Mesendoderm (in vitro differentiated cells): ENCODE measurements around the gene ISG20.
A peak's percentile ranks its signal among the peaks of the same experiment; 100 is the strongest.

Experiments
- DNase-seq: peaks from one replicate; pipeline ENCODE4 v3.0.0; 2013
- H2AK5ac ChIP-seq: 2 replicates; pipeline ENCODE4 v1.6.1; 2013; ENCODE audit warnings: low read length, inconsistent platforms
- H2BK120ac ChIP-seq: 2 replicates; pipeline ENCODE4 v1.6.1; 2013; ENCODE audit warnings: low read depth, mild to moderate bottlenecking, low read length, moderate library complexity, mixed read lengths
- H2BK15ac ChIP-seq: replicated peaks from 2 replicates; pipeline ENCODE4 v1.6.1; 2013; ENCODE audit warnings: low read depth, mild to moderate bottlenecking, moderate library complexity
- H2BK5ac ChIP-seq: 2 replicates; pipeline ENCODE4 v1.6.1; 2013; ENCODE audit warnings: low read length, inconsistent platforms
- H3K18ac ChIP-seq: 2 replicates; pipeline ENCODE4 v1.6.1; 2013; ENCODE audit warnings: mild to moderate bottlenecking, low read length, mixed read lengths
- H3K23ac ChIP-seq: one replicate; pipeline ENCODE4 v1.6.1; 2013; ENCODE audit warnings: low read length
- H3K27ac ChIP-seq: 2 replicates; pipeline ENCODE4 v1.5.1; 2013; ENCODE audit warnings: low read depth, mild to moderate bottlenecking, inconsistent platforms, low read length, moderate library complexity
- H3K27me3 ChIP-seq: 2 replicates; pipeline ENCODE4 v1.6.1; 2013; ENCODE audit warnings: low read length, control low read depth, mild to moderate bottlenecking, inconsistent platforms; ENCODE audit not compliant: insufficient read depth, poor library complexity
- H3K36me3 ChIP-seq: 2 replicates; pipeline ENCODE4 v1.6.1; 2013; ENCODE audit warnings: low read length, inconsistent platforms; ENCODE audit not compliant: control insufficient read depth, insufficient read depth
- H3K4ac ChIP-seq: one replicate; pipeline ENCODE4 v1.6.1; 2013; ENCODE audit warnings: low read depth, mild to moderate bottlenecking, low read length, moderate library complexity
- H3K4me1 ChIP-seq: 2 replicates; pipeline ENCODE4 v1.6.1; 2013; ENCODE audit warnings: low read depth, low read length, inconsistent platforms; ENCODE audit not compliant: control insufficient read depth
- H3K4me2 ChIP-seq: 2 replicates; pipeline ENCODE4 v1.6.1; 2013; ENCODE audit warnings: low read length
- H3K4me3 ChIP-seq: 2 replicates; pipeline ENCODE4 v1.5.1; 2013; ENCODE audit warnings: mild to moderate bottlenecking, low read length
- H3K56ac ChIP-seq: one replicate; pipeline ENCODE4 v1.6.1; 2013; ENCODE audit warnings: low read length
- H3K79me1 ChIP-seq: 2 replicates; pipeline ENCODE4 v1.6.1; 2013; ENCODE audit warnings: low read length, inconsistent platforms
- H3K79me2 ChIP-seq: 2 replicates; pipeline ENCODE4 v1.6.1; 2013; ENCODE audit warnings: mild to moderate bottlenecking, low read length; ENCODE audit not compliant: control insufficient read depth, insufficient read depth
- H3K9ac ChIP-seq: 2 replicates; pipeline ENCODE4 v1.6.1; 2013; ENCODE audit warnings: low read length, inconsistent platforms
- H4K5ac ChIP-seq: one replicate; pipeline ENCODE4 v1.6.1; 2013; ENCODE audit warnings: low read length
- H4K8ac ChIP-seq: one replicate; pipeline ENCODE4 v1.6.1; 2013; ENCODE audit warnings: low read depth, mild to moderate bottlenecking, control low read depth, low read length, moderate library complexity
- WGBS: extraction: QIAGEN DNeasy Blood & Tissue Kit; methylation state at CpG from one replicate; pipeline ENCODE4 v1.1.7; 2013; ENCODE audit warnings: low lambda C conversion rate, missing lambda C conversion rate; ENCODE audit not compliant: insufficient coverage; ENCODE audit errors: extremely low coverage; 5-methylcytosine and 5-hydroxymethylcytosine counted together

ISG20 gene

GRCh38 chr15:88646951-88647350, 8.1 kb downstream of the ISG20 start:
- Histone ChIP-seq H3K9ac (no peak overlapping the region), H2BK15ac (no peak overlapping the region), H3K56ac (no peak overlapping the region), H3K27me3 (no peaks in the 10 kb centered on the region), H2BK5ac (no peak overlapping the region), H3K4me2 (no peak overlapping the region), H2AK5ac (no peak overlapping the region), H2BK120ac (no peak overlapping the region), H3K79me2 (no peaks in the 10 kb centered on the region), H3K18ac (no peak overlapping the region), H3K23ac (no peak overlapping the region), H3K36me3 (no peaks in the 10 kb centered on the region), H4K5ac (no peak overlapping the region), H3K79me1 (no peaks in the 10 kb centered on the region), H3K4me1 (no peaks in the 10 kb centered on the region), H3K4ac (no peak overlapping the region), H4K8ac (no peak overlapping the region), H3K27ac (no peak overlapping the region), H3K4me3 (no peak overlapping the region)
- DNase-seq = no peak
- no CpG with 5 or more reads among the region's 5 CpGs for WGBS

GRCh38 chr15:88647351-88648105, 8.7 kb downstream of the ISG20 start:
- no peak overlapping the region for H3K4me2 ChIP-seq
- H2BK120ac ChIP-seq = no peak overlapping the region
- H3K4ac ChIP-seq = no peak overlapping the region
- no peak overlapping the region for H3K56ac ChIP-seq
- no peaks in the 10 kb centered on the region for H3K36me3 ChIP-seq
- H3K27ac ChIP-seq = no peak overlapping the region
- H2AK5ac ChIP-seq = no peak overlapping the region
- H3K27me3 ChIP-seq = no peaks in the 10 kb centered on the region
- no peak overlapping the region for H4K8ac ChIP-seq
- H2BK15ac ChIP-seq = no peak overlapping the region
- no peaks in the 10 kb centered on the region for H3K4me1 ChIP-seq
- no peak overlapping the region for H4K5ac ChIP-seq
- no CpG with 5 or more reads among the region's 11 CpGs for WGBS
- H3K18ac ChIP-seq = no peak overlapping the region
- H2BK5ac ChIP-seq = no peak overlapping the region
- H3K79me1 ChIP-seq = no peaks in the 10 kb centered on the region
- H3K79me2 ChIP-seq = no peaks in the 10 kb centered on the region
- DNase-seq = no peak
- no peak overlapping the region for H3K9ac ChIP-seq
- no peak overlapping the region for H3K4me3 ChIP-seq
- no peak overlapping the region for H3K23ac ChIP-seq

DNA sequence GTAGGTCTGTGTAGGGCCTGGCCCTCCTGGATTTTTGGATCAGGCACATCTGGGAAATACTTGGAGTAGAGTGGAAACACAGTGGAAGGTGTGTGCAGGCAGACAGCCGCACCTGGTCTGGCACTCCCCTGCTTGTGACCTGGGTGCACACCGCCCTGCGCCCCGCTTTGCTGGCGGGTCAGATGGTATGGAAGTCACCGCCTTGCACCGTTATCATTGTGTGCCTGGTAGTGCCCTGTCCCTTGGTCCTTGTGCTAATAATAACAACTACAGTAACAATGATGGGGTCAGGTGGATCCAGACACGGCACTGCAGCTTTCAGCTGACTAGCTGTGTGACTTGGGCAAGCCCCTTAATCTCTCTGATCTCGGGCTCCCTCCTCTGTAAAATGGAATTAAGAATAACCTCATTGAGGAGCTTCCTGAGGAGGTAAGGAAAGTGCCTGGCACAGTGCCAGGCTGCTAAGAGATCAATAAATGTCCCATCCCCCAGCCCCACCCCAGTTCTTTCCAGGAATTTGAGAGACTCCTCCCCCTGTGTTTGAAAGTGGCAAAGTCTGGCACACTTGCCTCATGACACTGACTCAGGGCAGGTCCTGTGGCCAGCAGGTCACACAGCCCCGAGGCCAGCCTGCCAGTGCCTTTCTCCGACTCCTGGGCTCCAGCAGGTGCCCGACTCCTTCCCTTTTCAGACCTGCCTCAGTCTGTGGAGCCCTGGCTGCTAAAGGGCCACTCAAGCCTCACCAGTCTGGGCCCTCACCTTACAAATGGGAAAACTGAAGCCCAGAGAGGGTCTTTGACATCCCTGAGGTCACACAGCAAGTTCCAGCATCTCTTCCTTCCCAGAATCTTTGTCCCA, 9.8 kb downstream of the ISG20 start:
- no peaks in the 10 kb centered on the region for H3K79me2 ChIP-seq
- H3K79me1 ChIP-seq = no peaks in the 10 kb centered on the region
- H3K4ac ChIP-seq = no peak overlapping the region
- H2BK5ac ChIP-seq = no peak overlapping the region
- H3K9ac ChIP-seq = no peak overlapping the region
- no peak overlapping the region for H3K18ac ChIP-seq
- no peak for DNase-seq
- no peak overlapping the region for H2BK120ac ChIP-seq
- H3K4me3 ChIP-seq = no peak overlapping the region
- no peak overlapping the region for H2AK5ac ChIP-seq
- no peak overlapping the region for H3K4me2 ChIP-seq
- no peak overlapping the region for H3K23ac ChIP-seq
- H2BK15ac ChIP-seq = no peak overlapping the region
- H4K5ac ChIP-seq = no peak overlapping the region
- no peak overlapping the region for H3K56ac ChIP-seq
- no CpG with 5 or more reads among the region's 12 CpGs for WGBS
- H3K27ac ChIP-seq = no peak overlapping the region
- no peaks in the 10 kb centered on the region for H3K36me3 ChIP-seq
- H4K8ac ChIP-seq = no peak overlapping the region
- no peaks in the 10 kb centered on the region for H3K4me1 ChIP-seq
- no peaks in the 10 kb centered on the region for H3K27me3 ChIP-seq

DNA sequence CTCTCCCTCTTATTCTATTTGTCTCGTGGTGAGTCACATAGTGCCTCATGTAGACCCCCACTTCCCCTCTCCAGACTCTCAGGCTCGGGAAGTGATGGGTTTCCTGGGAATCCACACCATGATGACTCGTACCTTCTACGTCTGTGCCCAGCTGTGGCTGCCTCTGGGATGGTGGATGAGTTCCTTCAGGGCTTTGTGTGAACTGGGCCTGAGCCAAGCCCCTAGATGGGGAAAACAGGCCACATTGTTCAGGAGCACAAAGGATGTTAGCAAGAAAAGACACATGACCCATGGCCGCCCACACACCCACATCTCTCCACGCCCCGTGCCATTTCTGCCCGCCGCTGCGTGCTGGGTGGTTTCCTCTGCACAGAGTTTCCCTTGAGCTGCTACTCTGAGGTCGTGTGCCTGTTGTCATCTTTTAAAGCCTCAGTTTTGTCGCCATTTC, 10.5 kb downstream of the ISG20 start:
- Histone ChIP-seq H4K5ac (no peak overlapping the region), H3K36me3 (no peaks in the 10 kb centered on the region), H3K9ac (no peak overlapping the region), H3K4ac (no peak overlapping the region), H3K18ac (no peak overlapping the region), H3K56ac (no peak overlapping the region), H3K4me1 (no peaks in the 10 kb centered on the region), H3K79me1 (no peaks in the 10 kb centered on the region), H3K27ac (no peak overlapping the region), H3K4me2 (no peak overlapping the region), H2BK120ac (no peak overlapping the region), H2BK5ac (no peak overlapping the region), H3K23ac (no peak overlapping the region), H4K8ac (no peak overlapping the region), H3K4me3 (no peak overlapping the region), H2BK15ac (no peak overlapping the region), H3K79me2 (no peaks in the 10 kb centered on the region), H3K27me3 (no peaks in the 10 kb centered on the region), H2AK5ac (no peak overlapping the region)
- DNase-seq = peak; percentile 63
- WGBS = no CpG with 5 or more reads among the region's 12 CpGs

GRCh38 chr15:88649753-88650551, 11.1 kb downstream of the ISG20 start:
- no peak overlapping the region for H2BK15ac ChIP-seq
- no CpG with 5 or more reads among the region's 23 CpGs for WGBS

More at GRCh38 chr15:88649753-88650551, 11.1 kb downstream of the ISG20 start:
- Histone ChIP-seq H3K4me2 (no peak overlapping the region), H3K27me3 (no peaks in the 10 kb centered on the region), H4K8ac (no peak overlapping the region), H3K27ac (no peak overlapping the region), H3K9ac (no peak overlapping the region), H3K79me1 (no peaks in the 10 kb centered on the region), H2BK5ac (no peak overlapping the region), H2AK5ac (no peak overlapping the region), H3K4me1 (no peaks in the 10 kb centered on the region), H4K5ac (no peak overlapping the region), H3K56ac (no peak overlapping the region), H2BK120ac (no peak overlapping the region), H3K4ac (no peak overlapping the region), H3K18ac (no peak overlapping the region), H3K4me3 (no peak overlapping the region), H3K23ac (no peak overlapping the region), H3K36me3 (no peaks in the 10 kb centered on the region), H3K79me2 (no peaks in the 10 kb centered on the region)
- DNase-seq = no peak
